IPS-11a (cell line): ENCODE results near the gene CNTNAP2.
"Not testable (repeated sequence)": the region's sequence is repeated elsewhere in the genome, so short reads cannot be mapped to it uniquely, and the experiment has no call there.

ENCODE experiments used
- H3K4me3 ChIP-seq: one replicate; pipeline ENCODE4 v1.5.1; 2013; ENCODE audit warnings: low read depth, low read length, control low read depth

The CNTNAP2 gene

DNA sequence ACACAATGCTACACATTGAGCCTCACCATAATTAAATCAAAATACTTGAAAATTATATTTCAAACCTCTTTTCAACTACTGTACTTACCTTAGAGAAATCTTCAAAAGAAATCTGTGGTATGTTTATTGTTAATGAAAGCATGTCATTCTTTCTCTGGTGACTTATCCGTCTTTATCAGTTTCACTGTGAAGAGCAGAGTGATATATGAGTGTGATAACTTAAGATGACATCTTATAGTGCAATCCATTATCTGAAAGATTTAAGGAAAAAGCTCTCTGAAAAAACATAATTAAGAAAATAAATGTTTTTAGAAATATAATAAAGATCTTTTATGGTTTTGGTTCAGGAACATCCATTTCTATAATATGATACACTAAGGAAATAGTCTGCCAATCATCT lies 1562.3 kb downstream of the CNTNAP2 start:
- H3K4me3 ChIP-seq, result no peak overlapping the region

DNA sequence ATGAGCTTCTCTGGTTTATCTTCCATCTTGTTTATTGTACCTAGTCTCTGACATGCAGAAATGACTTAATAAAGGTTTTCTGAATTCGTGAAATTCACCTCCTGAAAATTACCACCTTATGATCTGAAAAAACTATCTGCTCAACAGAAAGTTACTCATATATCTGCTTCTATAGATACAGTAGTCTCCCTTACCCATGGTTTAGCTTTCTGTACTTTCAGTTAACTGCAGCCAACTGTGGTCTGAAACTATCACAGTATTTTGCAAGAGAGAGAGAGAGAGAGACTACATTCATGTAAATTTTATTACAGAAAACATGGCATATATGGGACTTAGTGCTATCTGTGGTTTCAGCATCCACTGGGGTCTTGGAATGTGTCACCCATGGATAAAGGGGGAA lies 1564.9 kb downstream of the CNTNAP2 start:
- no peak overlapping the region for H3K4me3 ChIP-seq

DNA sequence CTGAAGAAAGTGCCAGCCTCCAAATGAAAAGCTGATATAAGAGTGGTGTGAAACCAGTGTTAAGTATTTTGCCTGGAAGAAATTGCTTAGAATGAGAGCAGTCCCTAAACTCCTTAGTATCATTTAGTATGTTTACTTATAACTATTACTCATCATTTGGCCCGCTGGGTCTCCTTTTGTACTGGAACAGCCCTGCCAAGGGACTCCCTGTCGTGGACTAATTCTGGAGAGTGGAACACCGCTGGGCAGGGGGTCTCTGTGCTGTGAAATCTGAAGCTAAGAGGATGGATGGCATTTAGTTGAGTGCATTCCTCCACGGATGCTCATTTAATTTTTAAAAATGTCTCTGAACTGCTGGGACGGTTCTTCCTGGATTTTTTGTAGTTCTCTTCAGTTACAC lies 1584.1 kb downstream of the CNTNAP2 start:
- H3K4me3 ChIP-seq, result no peak overlapping the region

DNA sequence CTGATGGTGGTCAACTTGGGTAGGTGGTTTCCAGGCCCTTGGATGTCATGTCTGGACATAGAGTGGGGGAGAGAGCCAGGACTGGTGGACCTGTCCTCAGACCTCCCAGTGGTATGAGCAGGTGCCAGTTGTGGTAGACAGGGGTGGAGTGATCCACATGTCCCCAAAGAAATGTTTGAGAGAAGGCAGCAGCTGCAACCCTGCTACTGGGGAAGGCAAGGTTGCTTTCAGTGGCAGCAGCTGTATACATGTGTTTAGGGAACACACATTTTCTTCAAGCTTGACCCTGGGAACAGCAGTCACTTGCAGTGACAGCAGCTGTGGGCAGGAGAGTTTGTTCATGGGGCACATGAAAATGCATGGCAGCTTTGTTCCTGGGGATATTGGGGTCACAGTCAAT lies 1591.3 kb downstream of the CNTNAP2 start:
- H3K4me3 ChIP-seq, result no peak overlapping the region

DNA sequence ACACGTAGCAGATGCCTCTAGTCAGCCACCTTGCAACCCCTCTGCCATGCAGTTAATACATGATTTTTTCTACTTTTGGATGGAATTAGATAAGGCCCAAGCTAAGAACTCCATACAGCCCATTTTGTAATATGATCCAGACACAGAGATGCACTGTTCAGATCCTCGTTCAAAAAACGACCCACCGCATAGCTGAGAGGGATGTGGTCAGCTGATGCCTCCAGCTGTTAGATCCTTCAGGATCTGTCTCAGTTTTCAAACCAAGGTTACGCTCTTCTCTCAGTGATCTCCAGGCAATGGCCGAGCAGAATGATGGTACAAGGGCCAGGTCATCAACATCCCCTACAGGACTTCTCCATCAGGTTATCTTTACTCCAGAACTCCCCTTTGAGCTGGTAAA lies 1592.3 kb downstream of the CNTNAP2 start:
- H3K4me3 ChIP-seq, result no peak overlapping the region

DNA sequence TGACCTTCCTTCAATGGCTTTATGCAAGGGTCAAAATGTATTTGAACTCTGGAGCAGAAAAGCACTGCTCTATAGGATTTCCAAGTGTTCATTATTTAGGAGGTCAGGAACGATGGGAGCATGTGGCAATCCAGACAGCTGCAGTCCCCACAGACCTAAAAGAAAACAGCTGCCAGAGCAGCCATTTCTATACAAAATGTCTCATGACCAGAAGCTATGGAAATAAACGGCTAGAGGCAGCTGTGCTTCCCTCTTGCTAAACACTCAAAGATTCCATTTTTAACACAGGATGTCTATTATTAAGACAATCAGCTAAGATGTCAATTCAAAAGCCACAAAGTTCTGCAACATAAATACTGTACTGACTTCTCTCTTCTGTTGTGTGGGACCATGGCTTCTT lies 1594.8 kb downstream of the CNTNAP2 start:
- H3K4me3 ChIP-seq, result no peak overlapping the region

DNA sequence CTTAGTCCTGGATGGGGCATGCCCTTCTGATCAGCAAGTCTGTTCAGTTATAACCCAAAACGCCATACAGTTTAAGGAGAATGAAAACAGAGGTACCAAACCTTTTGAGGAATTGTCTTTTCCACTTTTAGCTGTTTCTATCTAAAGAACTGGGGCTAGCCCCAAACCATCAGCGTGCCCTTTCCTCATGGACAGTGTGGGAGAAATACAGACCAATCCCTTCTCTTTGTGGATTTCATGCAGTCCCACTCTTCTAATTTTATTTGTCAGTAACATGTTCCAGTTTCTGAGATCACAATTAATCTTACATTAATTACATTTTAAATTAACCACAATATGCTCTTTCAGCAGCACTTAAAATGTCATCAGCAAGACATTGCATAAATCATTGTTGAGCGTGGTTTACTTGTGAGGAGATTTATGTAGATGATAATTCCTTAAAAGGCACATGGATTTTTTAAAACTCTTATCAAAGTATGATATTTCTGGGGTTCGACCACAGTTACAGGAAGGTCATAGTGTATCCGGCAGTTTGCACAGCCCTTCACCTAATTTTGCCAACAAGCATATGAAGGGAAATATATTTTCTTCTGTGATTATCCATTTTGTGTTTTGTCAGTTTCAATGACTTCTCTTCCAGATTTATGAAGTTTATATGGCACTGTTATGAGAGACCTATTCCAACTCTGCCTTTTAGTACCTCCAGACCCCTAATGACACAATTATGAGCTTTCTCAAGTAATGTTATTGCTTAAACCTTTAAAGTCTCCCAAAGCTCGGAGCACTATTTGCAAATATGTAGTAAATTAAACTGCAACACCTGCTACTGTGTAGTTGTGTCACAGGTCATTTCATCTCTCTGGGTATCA lies 1605.6 kb downstream of the CNTNAP2 start:
- H3K4me3 ChIP-seq, result no peak overlapping the region

DNA sequence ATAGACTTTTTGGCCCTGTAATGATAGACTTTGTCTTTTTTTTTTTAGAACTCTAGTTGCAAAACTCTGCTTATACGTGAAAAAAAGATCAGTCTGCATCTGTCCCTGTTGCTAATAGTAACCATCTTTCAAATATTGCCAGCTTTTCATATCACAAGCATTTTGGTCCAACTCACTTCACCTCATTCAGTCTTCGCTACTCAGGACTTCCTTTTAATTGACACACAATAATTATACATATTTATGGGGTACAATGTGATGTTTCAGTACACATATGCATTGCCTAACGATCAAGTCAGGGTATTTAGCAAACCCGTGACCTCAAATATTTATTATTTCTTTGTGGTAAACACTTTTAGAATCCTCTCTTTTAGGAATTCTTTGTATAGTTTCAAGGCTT lies 1606.9 kb downstream of the CNTNAP2 start:
- H3K4me3 ChIP-seq, result no peak overlapping the region

DNA sequence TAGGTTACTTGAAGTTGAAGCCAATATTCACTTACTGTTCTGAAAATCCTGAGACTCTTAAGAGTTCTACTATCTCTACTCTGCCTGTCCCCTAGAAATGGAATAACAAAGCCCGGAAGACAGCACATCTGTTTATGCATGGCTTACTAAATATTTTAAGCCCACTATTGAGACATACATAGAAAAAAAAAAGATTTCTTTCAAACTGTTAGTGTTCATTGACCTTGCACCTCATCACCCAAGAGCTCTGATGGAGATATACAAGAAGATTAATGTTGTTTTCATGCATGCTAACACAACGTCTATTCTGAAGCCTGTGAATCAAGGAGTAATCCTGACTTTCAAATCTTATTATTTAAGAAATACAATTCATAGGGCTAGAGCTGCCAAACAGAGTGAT lies 1614.7 kb downstream of the CNTNAP2 start:
- no peak overlapping the region for H3K4me3 ChIP-seq

DNA sequence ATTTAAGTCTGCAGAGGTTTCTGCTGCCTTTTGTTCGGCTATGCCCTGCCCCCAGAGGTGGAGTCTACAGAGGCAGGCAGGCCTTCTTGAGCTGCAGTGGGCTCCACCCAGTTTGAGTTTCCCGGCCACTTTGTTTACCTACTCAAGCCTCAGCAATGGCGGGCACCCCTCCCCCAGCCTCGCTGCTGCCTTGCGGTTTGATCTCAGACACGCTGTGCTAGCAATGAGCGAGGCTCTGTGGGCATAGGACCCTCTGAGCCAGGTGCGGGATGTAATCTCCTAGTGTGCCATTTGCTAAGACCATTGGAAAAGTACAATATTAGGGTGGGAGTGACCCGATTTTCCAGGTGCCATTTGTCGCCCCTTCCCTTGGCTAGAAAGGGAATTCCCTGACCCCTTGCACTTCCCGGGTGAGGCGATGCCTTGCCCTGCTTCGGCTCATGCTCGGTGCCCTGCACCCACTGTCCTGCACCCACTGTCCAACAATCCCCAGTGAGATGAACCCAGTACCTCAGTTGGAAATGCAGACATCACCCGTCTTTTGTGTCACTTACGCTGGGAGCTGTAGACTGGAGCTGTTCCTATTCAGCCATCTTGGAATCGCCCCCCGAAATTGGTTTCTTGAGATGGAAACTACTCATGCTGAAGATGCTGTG lies 1621.1 kb downstream of the CNTNAP2 start:
- not testable (repeated sequence) for H3K4me3 ChIP-seq

DNA sequence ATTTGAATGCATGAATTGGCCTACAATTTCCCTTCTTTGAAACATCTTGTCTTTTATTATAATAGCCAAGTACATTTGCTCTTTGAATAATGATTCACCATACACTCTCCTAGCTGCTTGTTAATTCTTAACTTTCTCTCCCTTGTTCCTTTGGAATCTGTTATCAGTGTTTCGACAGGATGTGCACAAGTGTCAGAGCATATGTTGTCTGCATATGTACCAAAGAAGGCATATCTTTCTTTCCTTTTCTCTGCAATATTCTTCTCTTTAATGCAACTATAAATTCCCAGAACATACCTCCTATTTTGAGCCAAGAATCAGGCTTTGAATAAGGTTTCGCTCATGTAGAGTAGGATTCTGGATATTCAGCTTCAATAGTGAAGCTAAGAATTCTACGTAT lies 1625.7 kb downstream of the CNTNAP2 start:
- no peak overlapping the region for H3K4me3 ChIP-seq

DNA sequence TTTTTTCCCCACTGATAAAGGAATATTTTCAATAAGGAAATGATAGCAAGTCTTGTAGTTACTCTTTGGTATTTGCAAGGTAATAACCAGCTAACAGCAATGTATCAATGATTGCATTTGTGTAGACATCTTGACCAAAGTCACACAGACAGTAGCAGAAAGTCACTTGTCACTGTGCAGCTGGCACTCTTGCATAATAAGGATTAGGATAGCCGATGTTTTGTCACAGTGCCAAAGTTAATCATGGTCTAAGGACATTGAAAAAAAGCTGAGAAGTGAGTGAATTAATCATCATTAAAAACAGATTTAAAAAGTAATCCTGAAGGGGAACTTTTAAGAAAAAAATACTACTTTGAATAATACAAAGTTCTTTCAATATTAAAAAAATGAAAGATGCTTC lies 1639.7 kb downstream of the CNTNAP2 start:
- no peak overlapping the region for H3K4me3 ChIP-seq

DNA sequence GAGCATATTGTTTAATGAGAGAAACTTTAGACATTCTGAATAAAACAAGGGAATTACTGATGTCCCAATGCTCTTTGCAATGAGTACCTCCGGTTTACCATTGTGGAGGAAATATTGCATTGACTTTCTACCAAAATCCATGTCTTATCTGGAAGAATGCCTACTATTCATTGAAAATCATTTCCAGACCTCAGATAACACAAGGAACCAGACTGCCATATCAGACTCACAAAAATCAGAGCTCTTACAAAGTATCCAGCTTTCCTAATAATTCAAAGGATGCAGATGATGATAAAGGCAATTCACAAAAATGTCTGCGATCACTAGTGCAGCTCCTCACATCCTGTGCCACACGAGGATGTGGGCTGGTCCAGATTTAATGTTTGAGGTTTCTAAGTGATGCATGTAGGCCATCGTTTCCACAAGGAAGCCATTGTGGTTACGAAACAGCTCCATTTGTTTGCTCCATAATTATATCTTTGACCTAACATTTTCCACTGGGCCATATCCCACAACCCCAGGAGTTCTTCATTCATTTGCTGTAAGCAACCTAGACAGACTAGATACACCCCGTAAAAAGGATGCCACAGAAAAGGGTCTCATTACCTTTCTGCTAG lies 1642.8 kb downstream of the CNTNAP2 start:
- H3K4me3 ChIP-seq, result no peak overlapping the region

DNA sequence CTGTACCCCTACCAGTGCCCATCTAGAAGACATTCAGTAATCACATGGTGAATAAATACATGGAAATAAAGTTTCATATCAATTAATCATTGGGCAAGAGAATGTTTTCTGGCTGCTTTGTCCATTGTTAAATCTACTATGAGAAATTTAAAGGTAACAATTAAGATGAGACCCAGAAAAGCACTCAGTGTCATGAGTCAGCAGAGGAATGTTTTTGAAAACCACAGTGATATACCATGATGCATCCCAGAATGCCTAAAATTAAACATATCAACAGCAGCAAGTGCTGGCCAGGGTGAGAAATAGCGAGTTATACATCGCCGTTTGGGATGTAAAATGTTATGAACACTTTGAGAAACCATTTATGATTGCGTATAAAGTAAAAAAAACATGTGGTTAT lies 1648.7 kb downstream of the CNTNAP2 start:
- no peak overlapping the region for H3K4me3 ChIP-seq

DNA sequence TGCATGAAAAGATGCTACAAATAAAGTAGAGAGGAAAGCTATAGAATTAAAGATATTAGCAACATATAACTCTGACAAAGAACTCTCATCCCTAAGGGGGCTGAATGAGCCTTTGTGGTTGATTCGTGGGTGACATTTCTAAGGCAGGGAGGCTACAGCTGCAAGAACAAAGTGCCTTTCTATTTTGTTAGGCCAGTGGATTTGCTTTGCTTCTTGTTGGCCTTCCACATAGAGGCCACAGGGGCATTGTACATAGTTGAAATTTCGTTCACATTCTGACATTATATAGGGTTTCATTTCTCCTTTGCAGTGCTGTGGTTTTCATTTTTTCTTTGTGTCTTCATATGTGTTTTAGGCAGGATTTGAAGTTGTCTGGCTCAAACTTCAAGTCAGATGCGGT lies 1654.7 kb downstream of the CNTNAP2 start:
- no peak overlapping the region for H3K4me3 ChIP-seq

DNA sequence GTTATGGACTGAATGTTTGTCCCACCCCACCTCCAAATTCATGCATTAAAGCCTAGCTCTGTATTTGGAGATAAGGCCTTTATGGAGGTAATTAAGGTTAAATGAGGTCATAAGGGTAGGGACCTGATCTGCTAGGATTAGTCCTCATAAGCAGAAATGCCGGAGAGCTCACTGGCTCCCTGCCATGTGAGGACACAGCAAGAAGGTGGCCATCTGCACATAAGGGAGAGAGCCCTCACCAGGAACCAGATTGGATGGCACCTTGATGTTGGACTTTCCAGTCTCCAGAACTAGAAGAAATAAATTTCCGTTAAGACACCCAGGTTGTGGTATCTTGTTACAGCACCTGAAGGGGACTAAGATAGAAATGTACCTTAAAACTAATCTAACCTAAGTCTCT lies 1657.9 kb downstream of the CNTNAP2 start:
- no peak overlapping the region for H3K4me3 ChIP-seq

DNA sequence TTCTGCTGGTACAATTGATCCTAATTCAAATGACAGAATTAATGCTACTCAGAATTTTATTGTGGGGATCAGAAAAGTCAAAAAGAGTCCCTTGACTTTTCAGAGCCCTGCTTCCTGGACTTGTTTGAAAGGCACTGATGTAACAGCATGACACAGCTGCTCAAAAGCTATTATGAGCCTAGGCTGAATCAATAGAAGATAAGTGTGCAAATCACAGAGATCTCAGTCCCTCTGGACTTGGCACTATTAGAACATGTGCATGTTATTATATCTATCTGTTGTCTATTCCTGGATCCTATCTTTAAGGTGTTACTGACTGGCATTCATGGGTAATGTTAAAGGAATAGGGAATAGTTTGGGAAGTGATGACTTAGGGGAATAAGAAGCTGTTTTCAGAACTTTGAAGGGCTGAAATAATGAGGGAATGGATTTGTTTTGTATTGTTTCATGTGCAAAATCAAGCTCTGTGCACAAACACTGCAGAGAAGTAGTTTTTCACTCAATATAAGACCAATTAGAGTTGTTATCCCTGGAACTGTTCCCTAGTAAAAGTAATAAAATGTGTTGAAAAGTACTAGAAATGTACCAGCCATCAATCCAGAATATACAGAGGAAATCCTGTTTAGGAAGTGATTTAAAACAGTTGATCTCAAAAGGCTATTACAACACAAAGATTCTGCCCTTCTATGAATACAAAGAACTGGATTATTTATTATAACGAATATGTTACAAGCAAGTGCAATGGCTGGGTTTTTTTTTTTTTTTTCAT lies 1659.1 kb downstream of the CNTNAP2 start:
- H3K4me3 ChIP-seq, result no peak overlapping the region

DNA sequence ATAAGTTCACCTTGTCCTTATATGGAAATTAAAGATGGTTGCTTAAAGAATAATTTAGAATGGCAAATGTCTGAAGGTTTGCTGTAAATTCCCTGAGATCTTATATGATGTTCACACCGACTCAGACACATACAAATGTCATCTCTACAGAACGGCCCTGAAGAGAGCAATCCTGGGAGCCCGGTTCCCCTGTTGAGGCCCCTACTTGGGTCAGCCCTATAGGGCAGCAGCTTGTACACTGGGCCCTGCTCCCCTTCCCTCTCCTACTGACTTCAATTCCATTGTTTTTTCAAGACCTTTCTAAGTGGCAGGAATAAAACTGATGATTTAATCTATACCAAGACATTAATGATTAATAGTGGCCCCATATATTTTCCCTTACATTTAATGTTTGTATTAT lies 1660.7 kb downstream of the CNTNAP2 start:
- H3K4me3 ChIP-seq, result no peak overlapping the region

DNA sequence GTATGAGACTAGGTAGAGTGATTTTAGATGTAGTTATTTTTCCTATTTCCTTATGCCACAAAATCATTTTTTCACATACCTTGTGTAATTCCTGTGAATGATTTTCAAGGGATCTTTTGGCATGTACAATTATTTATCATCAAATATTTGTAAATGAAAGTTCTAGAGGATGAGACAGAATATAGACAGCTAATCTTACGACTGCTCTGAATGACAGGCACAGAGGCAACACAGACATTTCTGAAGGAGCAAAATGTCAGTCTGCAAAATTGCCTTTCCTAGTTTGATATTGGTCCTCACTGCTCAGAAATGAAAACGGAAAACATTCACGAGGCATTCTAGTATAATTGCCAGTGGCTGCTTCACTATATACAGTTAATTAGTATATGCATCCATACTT lies 1663.3 kb downstream of the CNTNAP2 start:
- no peak overlapping the region for H3K4me3 ChIP-seq

DNA sequence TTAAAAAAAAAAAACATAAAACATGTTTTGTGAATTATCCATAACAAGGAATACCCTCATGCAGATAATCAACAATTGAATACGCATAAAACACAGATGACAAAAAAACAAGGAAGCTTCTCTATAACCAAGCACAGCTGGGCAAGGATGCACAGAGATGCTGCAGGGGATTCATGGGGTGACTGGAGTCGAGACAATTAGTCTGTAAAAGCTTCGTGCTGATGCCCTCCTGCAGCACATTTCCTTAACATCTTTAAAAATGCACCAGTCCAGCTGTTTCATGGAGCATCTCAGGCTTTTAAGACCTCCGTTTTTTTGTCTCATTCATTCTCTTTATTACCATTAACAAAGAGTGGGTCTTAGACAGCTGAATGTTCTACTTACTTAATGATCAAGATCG lies 1680.0 kb downstream of the CNTNAP2 start:
- H3K4me3 ChIP-seq, result no peak overlapping the region

DNA sequence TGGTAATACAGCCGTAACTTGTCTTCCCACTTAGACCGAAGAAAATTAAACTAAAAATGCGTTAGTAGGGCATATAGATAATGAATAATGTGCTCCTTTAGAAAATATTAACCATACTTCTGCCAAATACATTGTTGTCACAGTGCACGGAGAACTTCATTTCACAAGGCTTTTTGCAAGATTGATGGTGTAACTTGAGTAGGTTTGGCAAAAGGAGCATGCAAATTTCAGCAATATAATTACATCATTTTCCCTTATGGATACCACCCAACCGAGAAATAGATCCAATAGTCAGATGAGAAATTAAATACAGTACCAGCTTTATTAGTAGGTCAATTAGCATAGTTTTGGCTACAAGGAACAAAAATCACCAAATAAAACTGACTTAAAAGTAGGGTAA lies 1681.4 kb downstream of the CNTNAP2 start:
- H3K4me3 ChIP-seq, result no peak overlapping the region
